Left ventricle myocardium inferior (tissue), 1 donor: ENCODE results near the gene PHLPP1. TPM values are rescaled to one million over a fixed set of nuclear protein-coding genes. Genes with fewer than 3 reads are reported as not detected.

Source experiments
- DNase-seq: peaks from one replicate; pipeline ENCODE4 v3.0.0-alpha.2; 2020
- H3K27ac ChIP-seq: fragments of 200-600 bp; replicated peaks from 2 replicates; pipeline ENCODE4 v1.8.0; 2021
- H3K27me3 ChIP-seq: fragments of 200-600 bp; 2 replicates; pipeline ENCODE4 v1.8.0; 2021; ENCODE audit warnings: low read depth
- H3K36me3 ChIP-seq: fragments of 200-600 bp; 2 replicates; pipeline ENCODE4 v1.8.0; 2021
- H3K4me1 ChIP-seq: fragments of 200-600 bp; 2 replicates; pipeline ENCODE4 v1.8.0; 2021
- H3K4me3 ChIP-seq: fragments of 200-600 bp; 2 replicates; pipeline ENCODE4 v1.8.0; 2021; ENCODE audit warnings: mild to moderate bottlenecking, moderate library complexity
- H3K9me3 ChIP-seq: fragments of 200-600 bp; replicated peaks from 2 replicates; pipeline ENCODE4 v1.8.0; 2021
- intact Hi-C: fragments of 100-400 bp; cut with micrococcal nuclease; formaldehyde crosslinking; loops from one replicate; pipeline ENCODE4 v1.11.0; 2022
- total RNA-seq: library from RNA; stranded (reverse); fragmentation: NEBNext Ultra II Directional; extraction: Animal tissue kit (Norgen Biotek cat#: 25700); gene quantifications from one replicate; pipeline ENCODE4 v1.2.1, GENCODE V29; 2021
- TF ChIP-seq, protein P1 (sequence below): fragments of 200-600 bp; IDR thresholded peaks from 2 replicates; pipeline ENCODE4 v1.8.0; 2021; ENCODE audit warnings: antibody characterized with exemption, mild to moderate bottlenecking, borderline replicate concordance
- donor health status: DM: no; HTN: yes; CAD: no; lungs with severe emphysema.

Gene PHLPP1
- total RNA-seq, 1 donor from 2014 or later = 5.9 TPM

DNA sequence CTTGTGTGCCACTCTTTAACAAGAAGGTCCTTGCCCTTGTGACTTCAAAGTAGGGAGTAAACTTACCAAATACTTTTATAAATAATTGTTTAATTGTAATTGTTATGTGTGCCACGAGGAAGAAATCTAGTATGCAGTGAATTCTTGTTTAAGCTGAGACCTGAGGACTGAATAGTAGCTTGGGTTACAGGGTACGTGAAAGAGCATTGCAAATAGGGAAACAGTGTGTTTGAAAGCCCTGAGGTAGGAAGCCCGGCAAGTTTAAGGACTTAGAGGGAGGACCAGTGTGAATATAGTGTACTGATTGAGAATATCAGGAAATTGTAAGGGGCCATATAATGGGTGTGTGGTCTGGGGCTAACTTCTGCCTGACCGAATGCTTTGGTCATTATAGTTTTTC is 26.2 kb downstream of the PHLPP1 start:
- no peaks in the 10 kb centered on the region for H3K9me3 ChIP-seq
- intact Hi-C loops = no loop called here
- H3K36me3 ChIP-seq = no peaks in the 10 kb centered on the region
- H3K27ac ChIP-seq = peak overlapping the region; percentile 10
- no peaks in the 10 kb centered on the region for H3K27me3 ChIP-seq
- no peak for DNase-seq
- H3K4me1 ChIP-seq = peaks cover 42% of the 10 kb centered on the region
- H3K4me3 ChIP-seq = no peak overlapping the region
- TF ChIP-seq, protein P1, sequence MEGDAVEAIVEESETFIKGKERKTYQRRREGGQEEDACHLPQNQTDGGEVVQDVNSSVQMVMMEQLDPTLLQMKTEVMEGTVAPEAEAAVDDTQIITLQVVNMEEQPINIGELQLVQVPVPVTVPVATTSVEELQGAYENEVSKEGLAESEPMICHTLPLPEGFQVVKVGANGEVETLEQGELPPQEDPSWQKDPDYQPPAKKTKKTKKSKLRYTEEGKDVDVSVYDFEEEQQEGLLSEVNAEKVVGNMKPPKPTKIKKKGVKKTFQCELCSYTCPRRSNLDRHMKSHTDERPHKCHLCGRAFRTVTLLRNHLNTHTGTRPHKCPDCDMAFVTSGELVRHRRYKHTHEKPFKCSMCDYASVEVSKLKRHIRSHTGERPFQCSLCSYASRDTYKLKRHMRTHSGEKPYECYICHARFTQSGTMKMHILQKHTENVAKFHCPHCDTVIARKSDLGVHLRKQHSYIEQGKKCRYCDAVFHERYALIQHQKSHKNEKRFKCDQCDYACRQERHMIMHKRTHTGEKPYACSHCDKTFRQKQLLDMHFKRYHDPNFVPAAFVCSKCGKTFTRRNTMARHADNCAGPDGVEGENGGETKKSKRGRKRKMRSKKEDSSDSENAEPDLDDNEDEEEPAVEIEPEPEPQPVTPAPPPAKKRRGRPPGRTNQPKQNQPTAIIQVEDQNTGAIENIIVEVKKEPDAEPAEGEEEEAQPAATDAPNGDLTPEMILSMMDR = no peak

DNA sequence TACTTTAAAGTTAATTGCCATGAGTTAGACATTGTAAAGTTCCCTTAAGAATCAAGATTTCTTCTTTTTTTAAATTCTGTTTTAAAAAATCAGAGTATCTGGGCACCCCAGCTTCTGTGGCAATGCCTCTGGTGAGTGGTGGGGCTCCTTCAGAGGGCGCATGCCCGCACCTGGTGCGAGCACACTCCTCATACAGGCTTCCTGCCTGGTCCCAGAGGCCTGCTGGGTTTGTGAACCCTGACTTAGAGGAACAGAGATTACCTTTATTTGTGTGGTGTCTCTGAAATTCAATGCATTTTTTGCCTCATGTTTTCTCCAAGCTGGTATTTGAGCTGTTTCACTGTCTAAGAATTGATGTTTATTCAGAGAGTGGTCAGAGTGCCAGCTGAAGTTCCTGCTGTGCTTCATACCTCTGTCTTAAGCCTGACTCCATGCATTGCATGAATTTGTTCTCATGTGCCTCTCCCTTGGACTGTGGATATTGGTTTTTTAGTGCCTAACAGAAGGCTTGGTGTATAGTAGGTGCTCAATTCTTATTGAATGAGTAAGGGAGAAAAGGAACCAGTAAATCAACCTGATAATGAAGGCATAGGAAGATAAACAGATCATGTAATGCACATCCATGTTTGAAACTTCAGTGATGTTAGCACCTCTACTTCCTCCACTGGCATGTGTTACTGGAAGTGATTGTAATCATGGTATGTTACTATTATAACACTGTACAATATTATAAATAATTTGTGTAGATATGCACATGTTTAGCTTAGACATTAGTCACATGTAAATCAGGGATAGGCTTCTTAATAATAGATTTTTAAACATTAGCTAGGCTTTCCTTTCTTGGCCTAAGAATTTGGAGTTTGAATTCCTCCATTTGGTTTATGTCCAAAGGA is 29.0 kb downstream of the PHLPP1 start:
- no peaks in the 10 kb centered on the region for H3K36me3 ChIP-seq
- no peaks in the 10 kb centered on the region for H3K9me3 ChIP-seq
- no peak overlapping the region for H3K27ac ChIP-seq
- H3K4me1 ChIP-seq = peaks cover 23% of the 10 kb centered on the region
- H3K27me3 ChIP-seq = no peaks in the 10 kb centered on the region
- no peak for DNase-seq
- TF ChIP-seq, protein P1 = no peak
- intact Hi-C loops = no loop called here
- no peak overlapping the region for H3K4me3 ChIP-seq

DNA sequence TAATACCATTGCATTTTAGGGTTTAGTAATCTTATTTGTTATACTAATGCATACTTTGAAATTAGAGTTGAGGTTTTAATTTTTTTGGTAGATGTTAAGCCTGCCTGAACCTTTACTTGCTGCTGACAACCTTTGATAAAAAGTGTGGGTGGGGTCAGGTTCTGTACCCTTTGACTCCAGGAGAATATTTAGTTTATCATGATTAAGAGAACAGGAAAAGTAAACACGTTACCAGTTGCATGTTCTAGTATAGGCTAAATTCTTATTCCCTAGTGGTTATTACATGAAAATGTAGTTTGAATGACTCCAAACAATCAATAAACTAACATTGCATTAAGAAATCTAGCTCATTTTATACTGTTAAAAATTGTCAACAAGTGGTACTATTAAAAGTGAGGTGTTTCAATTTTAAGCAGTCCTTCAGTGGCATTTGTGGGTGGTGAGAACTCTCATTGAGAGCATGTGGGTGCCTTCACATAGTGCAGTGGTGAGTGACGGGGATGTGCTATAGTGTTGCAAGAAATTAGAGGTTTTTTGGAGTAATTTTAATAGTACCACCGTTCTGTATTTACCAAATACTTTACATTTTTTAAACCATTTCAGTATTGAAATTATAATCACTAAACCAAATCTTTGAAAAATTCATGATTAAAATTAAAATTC is 29.9 kb downstream of the PHLPP1 start:
- no peak overlapping the region for H3K4me3 ChIP-seq
- H3K27ac ChIP-seq = no peak overlapping the region
- H3K27me3 ChIP-seq = no peaks in the 10 kb centered on the region
- H3K9me3 ChIP-seq = no peaks in the 10 kb centered on the region
- TF ChIP-seq, protein P1 = no peak
- DNase-seq = no peak
- intact Hi-C loops = no loop called here
- no peaks in the 10 kb centered on the region for H3K36me3 ChIP-seq
- H3K4me1 ChIP-seq = peaks cover 25% of the 10 kb centered on the region

DNA sequence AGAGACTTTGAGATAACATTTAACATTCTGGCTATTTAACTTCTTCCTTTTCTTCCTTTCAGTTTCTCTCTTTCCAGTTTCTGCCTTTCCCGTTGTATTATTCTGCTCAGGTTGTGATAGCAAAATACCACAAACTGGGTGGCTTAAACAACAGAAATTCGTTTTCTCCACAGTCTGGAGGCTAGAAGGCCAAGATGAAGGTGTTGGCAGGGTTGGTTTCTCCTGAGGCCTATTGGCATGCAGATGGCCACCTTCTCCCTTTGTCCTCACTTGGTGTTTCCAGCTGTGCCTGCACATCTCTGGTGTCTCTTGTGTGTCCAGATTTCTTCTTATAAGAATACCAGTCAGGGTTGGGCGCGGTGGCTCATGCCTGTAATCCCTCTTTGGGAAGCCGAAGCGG is 34.0 kb downstream of the PHLPP1 start:
- intact Hi-C loops = no loop called here
- Histone ChIP-seq H3K27me3 (no peaks in the 10 kb centered on the region), H3K27ac (no peak overlapping the region), H3K9me3 (no peaks in the 10 kb centered on the region), H3K36me3 (no peaks in the 10 kb centered on the region), H3K4me3 (no peak overlapping the region), H3K4me1 (peaks cover 37% of the 10 kb centered on the region)
- no peak for DNase-seq
- TF ChIP-seq, protein P1 = no peak

DNA sequence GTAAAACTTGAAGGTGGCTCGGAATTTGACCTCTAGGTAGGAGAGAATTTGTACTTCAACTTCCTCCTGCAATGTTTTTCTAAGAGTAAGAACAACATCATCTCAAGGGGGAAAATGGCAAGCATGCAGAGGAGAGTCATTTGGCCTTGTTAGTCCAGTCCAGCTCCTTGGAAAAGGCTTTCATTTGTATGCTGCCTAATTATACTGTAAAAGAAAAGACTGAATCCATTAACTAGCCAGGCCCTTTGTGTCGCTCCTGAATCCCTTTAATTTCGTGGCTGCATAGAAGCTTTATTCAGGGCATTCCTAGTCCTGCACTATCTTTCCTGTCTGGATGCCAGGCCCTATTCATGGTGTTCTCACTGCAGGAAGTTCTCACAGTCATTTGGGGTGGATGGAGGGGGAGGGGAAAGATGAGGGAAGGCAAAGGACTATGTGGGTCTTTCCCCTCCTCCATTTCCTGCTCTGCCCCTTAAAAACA is 36.0 kb downstream of the PHLPP1 start:
- intact Hi-C loops = no loop called here
- peak overlapping the region; percentile 55 for H3K27ac ChIP-seq
- H3K27me3 ChIP-seq = no peaks in the 10 kb centered on the region
- peaks cover 6% of the 10 kb centered on the region for H3K9me3 ChIP-seq
- H3K36me3 ChIP-seq = no peaks in the 10 kb centered on the region
- no peak for DNase-seq
- no peak overlapping the region for H3K4me3 ChIP-seq
- TF ChIP-seq, protein P1 = no peak
- H3K4me1 ChIP-seq = peaks cover 31% of the 10 kb centered on the region
